Measurements from ENCODE around the gene GNG7.
A peak's percentile ranks its signal among the peaks of the same experiment; 100 is the strongest.

Gene GNG7

GRCh38 chr19:2478756-2479555, 223.5 kb downstream of the GNG7 start:
- TF ChIP-seq, protein P1, sequence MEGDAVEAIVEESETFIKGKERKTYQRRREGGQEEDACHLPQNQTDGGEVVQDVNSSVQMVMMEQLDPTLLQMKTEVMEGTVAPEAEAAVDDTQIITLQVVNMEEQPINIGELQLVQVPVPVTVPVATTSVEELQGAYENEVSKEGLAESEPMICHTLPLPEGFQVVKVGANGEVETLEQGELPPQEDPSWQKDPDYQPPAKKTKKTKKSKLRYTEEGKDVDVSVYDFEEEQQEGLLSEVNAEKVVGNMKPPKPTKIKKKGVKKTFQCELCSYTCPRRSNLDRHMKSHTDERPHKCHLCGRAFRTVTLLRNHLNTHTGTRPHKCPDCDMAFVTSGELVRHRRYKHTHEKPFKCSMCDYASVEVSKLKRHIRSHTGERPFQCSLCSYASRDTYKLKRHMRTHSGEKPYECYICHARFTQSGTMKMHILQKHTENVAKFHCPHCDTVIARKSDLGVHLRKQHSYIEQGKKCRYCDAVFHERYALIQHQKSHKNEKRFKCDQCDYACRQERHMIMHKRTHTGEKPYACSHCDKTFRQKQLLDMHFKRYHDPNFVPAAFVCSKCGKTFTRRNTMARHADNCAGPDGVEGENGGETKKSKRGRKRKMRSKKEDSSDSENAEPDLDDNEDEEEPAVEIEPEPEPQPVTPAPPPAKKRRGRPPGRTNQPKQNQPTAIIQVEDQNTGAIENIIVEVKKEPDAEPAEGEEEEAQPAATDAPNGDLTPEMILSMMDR (IDR thresholded peaks at IDR 0.05; ENCODE audit: low read depth, low read length, missing control alignments) = no peak
- no peak for DNase-seq (ENCODE audit: low read depth)
- H3K4me3 ChIP-seq (ENCODE audit: low read depth, low read length) = peak overlapping the region; percentile 90

- no peak for DNase-seq (ENCODE audit: low read depth)
- TF ChIP-seq, protein P1 (IDR thresholded peaks at IDR 0.05; ENCODE audit: low read depth, low read length, missing control alignments) = peak; percentile 31
- peak overlapping the region; percentile 90 for H3K4me3 ChIP-seq (ENCODE audit: low read depth, low read length)
Measured at GRCh38 chr19:2478278-2478755, 224.2 kb downstream of the GNG7 start.

DNA sequence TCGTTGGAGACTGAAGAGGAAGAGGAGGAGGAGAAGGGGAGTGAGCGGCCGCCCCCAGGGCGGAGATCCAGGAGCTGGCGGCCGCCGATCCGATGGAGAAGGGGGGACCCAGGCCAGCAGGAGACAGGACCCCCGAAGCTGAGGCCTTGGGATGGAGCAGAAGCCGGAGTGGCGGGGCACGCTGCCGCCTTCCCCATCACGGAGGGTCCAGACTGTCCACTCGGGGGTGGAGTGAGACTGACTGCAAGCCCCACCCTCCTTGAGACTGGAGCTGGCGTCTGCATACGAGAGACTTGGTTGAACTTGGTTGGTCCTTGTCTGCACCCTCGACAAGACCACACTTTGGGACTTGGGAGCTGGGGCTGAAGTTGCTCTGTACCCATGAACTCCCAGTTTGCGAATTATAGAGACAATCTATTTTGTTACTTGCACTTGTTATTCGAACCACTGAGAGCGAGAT, 224.7 kb downstream of the GNG7 start:
- peak overlapping the region; percentile 90 for H3K4me3 ChIP-seq (ENCODE audit: low read depth, low read length)
- no peak for DNase-seq (ENCODE audit: low read depth)
- TF ChIP-seq, protein P1 (IDR thresholded peaks at IDR 0.05; ENCODE audit: low read depth, low read length, missing control alignments) = no peak

DNA sequence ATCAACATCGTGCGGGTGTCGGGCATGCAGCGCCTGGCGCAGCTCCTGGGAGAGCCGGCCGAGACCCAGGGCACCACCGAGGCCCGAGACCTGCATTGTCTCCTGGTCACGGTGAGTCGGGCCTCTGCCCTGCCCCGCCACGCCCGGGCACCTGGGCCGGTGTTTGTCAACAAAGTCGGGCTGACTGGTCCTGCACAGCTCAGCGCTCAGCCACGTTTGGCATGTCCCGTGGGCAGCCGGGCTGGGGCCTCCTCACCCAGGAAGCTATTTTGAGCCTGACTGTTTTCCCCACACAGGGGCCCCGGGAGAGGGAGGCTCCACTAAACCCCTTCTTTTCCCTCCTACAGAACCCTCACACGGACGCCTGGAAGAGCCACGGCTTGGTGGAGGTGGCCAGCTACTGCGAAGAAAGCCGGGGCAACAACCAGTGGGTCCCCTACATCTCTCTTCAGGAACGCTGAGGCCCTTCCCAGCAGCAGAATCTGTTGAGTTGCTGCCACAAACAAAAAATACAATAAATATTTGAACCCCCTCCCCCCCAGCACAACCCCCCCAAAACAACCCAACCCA, 225.3 kb downstream of the GNG7 start:
- no peak for DNase-seq (ENCODE audit: low read depth)
- TF ChIP-seq, protein P1 (IDR thresholded peaks at IDR 0.05; ENCODE audit: low read depth, low read length, missing control alignments) = no peak
- peak overlapping the region; percentile 90 for H3K4me3 ChIP-seq (ENCODE audit: low read depth, low read length)

DNA sequence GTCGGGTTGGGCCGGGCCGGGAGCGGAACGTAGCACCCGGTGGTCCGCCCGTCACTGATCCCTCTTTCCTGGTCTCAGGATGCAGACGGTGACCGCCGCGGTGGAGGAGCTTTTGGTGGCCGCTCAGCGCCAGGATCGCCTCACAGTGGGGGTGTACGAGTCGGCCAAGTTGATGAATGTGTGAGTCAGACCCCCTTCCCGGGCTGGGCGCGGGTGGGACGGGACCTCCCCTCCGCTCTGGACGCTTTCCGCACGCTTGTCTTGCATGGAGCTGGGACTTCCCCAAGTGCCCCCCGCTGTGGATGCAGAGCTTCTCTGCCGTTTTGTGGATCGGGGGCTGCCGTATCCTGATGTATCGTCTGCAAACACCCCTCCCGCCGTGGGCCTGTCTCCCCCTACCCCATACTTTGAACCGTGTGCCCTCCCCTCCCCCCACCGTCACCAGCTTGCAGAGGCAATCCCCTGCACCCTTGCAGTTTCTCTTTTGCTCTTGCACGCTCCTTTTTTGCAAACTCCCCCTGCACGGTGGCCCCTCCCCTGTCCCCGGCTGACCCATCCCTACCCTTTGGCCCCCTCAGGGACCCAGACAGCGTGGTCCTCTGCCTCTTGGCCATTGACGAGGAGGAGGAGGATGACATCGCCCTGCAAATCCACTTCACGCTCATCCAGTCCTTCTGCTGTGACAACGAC, 225.9 kb downstream of the GNG7 start:
- TF ChIP-seq, protein P1 (IDR thresholded peaks at IDR 0.05; ENCODE audit: low read depth, low read length, missing control alignments) = no peak
- DNase-seq (ENCODE audit: low read depth) = no peak
- H3K4me3 ChIP-seq (ENCODE audit: low read depth, low read length) = peak overlapping the region; percentile 90

DNA sequence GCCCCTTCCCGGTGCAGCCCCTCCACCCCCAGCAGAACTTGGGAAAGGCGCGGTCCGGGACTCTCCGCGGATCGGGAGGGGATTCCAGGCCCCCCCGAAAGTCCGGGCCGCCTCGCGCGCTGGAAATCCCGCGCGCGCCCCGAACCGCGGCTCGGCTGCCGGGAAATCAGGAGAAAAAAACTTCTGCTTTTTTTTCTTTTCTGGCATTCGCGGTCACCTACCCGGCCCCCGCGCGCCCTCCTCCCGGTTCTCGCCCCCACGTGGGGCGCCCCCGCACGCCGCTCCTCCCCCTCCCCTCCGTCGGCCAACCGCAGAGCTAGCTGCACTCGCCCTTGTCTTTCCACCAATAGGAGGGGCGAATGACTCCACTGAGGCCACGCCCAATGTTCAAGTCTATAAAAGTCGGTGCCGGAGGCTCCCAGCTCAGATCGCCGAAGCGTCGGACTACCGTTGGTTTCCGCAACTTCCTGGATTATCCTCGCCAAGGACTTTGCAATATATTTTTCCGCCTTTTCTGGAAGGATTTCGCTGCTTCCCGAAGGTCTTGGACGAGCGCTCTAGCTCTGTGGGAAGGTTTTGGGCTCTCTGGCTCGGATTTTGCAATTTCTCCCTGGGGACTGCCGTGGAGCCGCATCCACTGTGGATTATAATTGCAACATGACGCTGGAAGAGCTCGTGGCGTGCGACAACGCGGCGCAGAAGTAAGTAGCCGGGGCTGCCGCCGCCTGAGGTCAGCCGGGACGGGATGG, 226.6 kb downstream of the GNG7 start, which contains the start of gene GADD45B:
Gene GADD45B, plus strand, starts transcription at position 426 of the 749 bp plus-strand sequence. Its CDS starts 232 bp downstream, at position 658.
- TF ChIP-seq, protein P1 (IDR thresholded peaks at IDR 0.05; ENCODE audit: low read depth, low read length, missing control alignments) = no peak
- peak within 1 kb of the TSS; percentile 90 for H3K4me3 ChIP-seq (ENCODE audit: low read depth, low read length)

More for the DNA sequence above, 226.6 kb downstream of the GNG7 start, which contains the start of gene GADD45B:
- peak; percentile 90 for DNase-seq (ENCODE audit: low read depth)
